HepG2 (cell line): ENCODE measurements around the gene TADA2A. TPM values are rescaled to one million over a fixed set of nuclear protein-coding genes. Genes with fewer than 3 reads are reported as not detected.

ENCODE experiments used
- AHR ChIP-seq: IDR thresholded peaks from 2 replicates; pipeline ENCODE4 v1.6.1; 2018; ENCODE audit warnings: missing genetic modification reagents, missing compliant biosample characterization
- CAMTA2 ChIP-seq: sonication (generic); formaldehyde crosslinking; IDR thresholded peaks from 2 replicates; pipeline ENCODE4 v1.4.0; 2020; ENCODE audit warnings: mild to moderate bottlenecking, missing genetic modification reagents, borderline replicate concordance
- ESRRA ChIP-seq: sonication (generic); formaldehyde crosslinking; IDR thresholded peaks from 2 replicates; pipeline ENCODE4 v1.5.1; 2020; ENCODE audit warnings: mild to moderate bottlenecking, low read depth, missing genetic modification reagents
- FLYWCH1 ChIP-seq: sonication (generic); formaldehyde crosslinking; IDR thresholded peaks from 2 replicates; pipeline ENCODE4 v1.8.1; 2023; ENCODE audit warnings: mild to moderate bottlenecking, missing genetic modification reagents
- MAFK ChIP-seq, 2 experiments: IDR thresholded peaks in 1 of 2; conservative IDR thresholded peaks in 1 of 2; 2 replicates each; pipeline ENCODE4 v1.6.1; 2011; ENCODE audit warnings: improper control_type of control experiment in 2 of 2, low read length in 2 of 2
- PHF21A ChIP-seq: sonication (generic); formaldehyde crosslinking; IDR thresholded peaks from 2 replicates; pipeline ENCODE4 v1.5.0; 2020; ENCODE audit warnings: mild to moderate bottlenecking, missing genetic modification reagents
- POGZ ChIP-seq: sonication (generic); formaldehyde crosslinking; IDR thresholded peaks from 2 replicates; pipeline ENCODE4 v1.4.0; 2020; ENCODE audit warnings: mild to moderate bottlenecking, missing genetic modification reagents
- PRPF4 ChIP-seq: fragments of 200-400 bp; formaldehyde crosslinking; IDR thresholded peaks from 2 replicates; pipeline ENCODE4 v1.6.1; 2016; ENCODE audit warnings: low read length, low read depth; ENCODE audit not compliant: poor library complexity, severe bottlenecking
- RXRA ChIP-seq: sonication (generic); formaldehyde crosslinking; IDR thresholded peaks from 2 replicates; pipeline ENCODE4 v1.5.1; 2020; ENCODE audit warnings: missing genetic modification reagents
- ZFYVE20 ChIP-seq: sonication (generic); formaldehyde crosslinking; IDR thresholded peaks from 2 replicates; pipeline ENCODE4 v1.8.0; 2023; ENCODE audit warnings: low read depth, mild to moderate bottlenecking, moderate library complexity, missing genetic modification reagents, borderline replicate concordance
- ZNF10 ChIP-seq: sonication (generic); formaldehyde crosslinking; IDR thresholded peaks from 2 replicates; pipeline ENCODE4 v1.4.0; 2020; ENCODE audit warnings: mild to moderate bottlenecking, low read depth, missing genetic modification reagents, borderline replicate concordance
- ZNF12 ChIP-seq: sonication (generic); formaldehyde crosslinking; IDR thresholded peaks from 2 replicates; pipeline ENCODE4 v1.5.0; 2020; ENCODE audit warnings: missing genetic modification reagents
- ZNF224 ChIP-seq: sonication (generic); formaldehyde crosslinking; IDR thresholded peaks from 2 replicates; pipeline ENCODE4 v1.5.0; 2020; ENCODE audit warnings: mild to moderate bottlenecking, missing genetic modification reagents
- ZNF253 ChIP-seq: sonication (generic); formaldehyde crosslinking; IDR thresholded peaks from 2 replicates; pipeline ENCODE4 v1.8.0; 2022; ENCODE audit warnings: mild to moderate bottlenecking, missing genetic modification reagents, borderline replicate concordance
- ZNF567 ChIP-seq: sonication (generic); formaldehyde crosslinking; IDR thresholded peaks from 2 replicates; pipeline ENCODE4 v1.8.1; 2023; ENCODE audit warnings: mild to moderate bottlenecking, missing genetic modification reagents, borderline replicate concordance
- ZSCAN12 ChIP-seq: sonication (generic); formaldehyde crosslinking; IDR thresholded peaks from 2 replicates; pipeline ENCODE4 v1.9.0; 2021; ENCODE audit warnings: mild to moderate bottlenecking, missing genetic modification reagents
- polyA plus RNA-seq, 8 experiments: library from polyadenylated mRNA; depleted of rRNA in 3 of 8; stranded (reverse) in 7 of 8; unstranded in 1 of 8; fragments of >200 nt; fragmentation: Illumina TruSeq in 4 of 8; extraction: Trizol in 4 of 8; gene quantifications; 2 replicates each; pipeline versions ENCODE4 v1.2.1 to v1.2.3, GENCODE V29; 2011 to 2016; ENCODE audit warnings: low read depth in 4 of 8, missing spikeins in 1 of 8, mixed read lengths in 1 of 8; ENCODE audit not compliant: insufficient read depth in 1 of 8
- total RNA-seq, 5 experiments: library from RNA; depleted of rRNA; stranded (reverse); fragments of >200 nt; fragmentation: Illumina TruSeq; extraction: Trizol; gene quantifications; 2 replicates each; pipeline ENCODE4 v1.2.3, GENCODE V29; 2016; ENCODE audit warnings: low read depth in 1 of 5
- TF ChIP-seq, protein P1 (sequence below): sonication (generic); formaldehyde crosslinking; IDR thresholded peaks from 2 replicates; pipeline ENCODE4 v1.4.0; 2020; ENCODE audit warnings: missing genetic modification reagents, mild to moderate bottlenecking, borderline replicate concordance
- TF ChIP-seq, protein P2 (sequence below): sonication (generic); formaldehyde crosslinking; IDR thresholded peaks from 2 replicates; pipeline ENCODE4 v1.5.0; 2020; ENCODE audit warnings: mild to moderate bottlenecking, missing genetic modification reagents
- TF ChIP-seq, protein P3 (sequence below): sonication (generic); formaldehyde crosslinking; IDR thresholded peaks from 2 replicates; pipeline ENCODE4 v1.5.1; 2020; ENCODE audit warnings: mild to moderate bottlenecking, moderate library complexity, missing genetic modification reagents
- TF ChIP-seq, protein P4 (sequence below): sonication (generic); formaldehyde crosslinking; IDR thresholded peaks from 2 replicates; pipeline ENCODE4 v1.4.0; 2020; ENCODE audit warnings: missing genetic modification reagents
- TF ChIP-seq, protein P5 (sequence below): sonication (generic); formaldehyde crosslinking; IDR thresholded peaks from 2 replicates; pipeline ENCODE4 v1.5.0; 2020; ENCODE audit warnings: missing genetic modification reagents, mild to moderate bottlenecking, borderline replicate concordance

TADA2A gene
- total and polyA plus RNA-seq, 2 of the 13 experiments (the other 11 are each of a cell fraction or from before 2014, with no cell fraction given), result 8.0 to 14.0 TPM

DNA sequence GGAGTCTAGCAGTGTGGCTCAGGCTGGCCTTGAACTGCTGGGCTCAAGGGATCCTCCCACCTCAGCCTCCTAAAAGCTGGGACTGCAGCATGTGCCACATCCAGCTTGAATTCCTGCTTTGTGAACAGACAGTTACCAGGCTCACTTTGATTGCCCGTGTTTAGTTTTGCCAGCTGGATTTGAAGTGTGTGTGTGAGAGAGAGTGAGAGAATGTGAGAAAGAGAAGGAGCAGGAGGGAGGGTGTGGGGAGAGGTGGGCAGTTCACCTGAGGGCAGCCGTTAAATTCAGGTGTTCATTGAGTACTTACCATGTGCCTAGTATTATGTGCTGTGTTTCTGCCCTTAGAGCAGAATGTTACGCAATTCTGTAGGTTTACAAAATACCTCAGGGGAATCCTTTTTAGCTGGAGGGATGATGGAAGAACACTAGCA lies 87.7 kb downstream of the TADA2A start (continued):
- no peak for TF ChIP-seq RXRA (CRISPR knock-in tag)
- no peak for TF ChIP-seq CAMTA2 (CRISPR knock-in tag)
- 0 out of 2 replicates have a peak, but pooled peaks have one; percentile 9 for TF ChIP-seq ZNF12 (CRISPR knock-in tag)
- no peak for TF ChIP-seq AHR (CRISPR knock-in tag)
- TF ChIP-seq PHF21A (CRISPR knock-in tag), result peak; percentile 55; the same call in 1 of the 2 replicates
- TF ChIP-seq PRPF4, result no peak
- TF ChIP-seq, protein P1, sequence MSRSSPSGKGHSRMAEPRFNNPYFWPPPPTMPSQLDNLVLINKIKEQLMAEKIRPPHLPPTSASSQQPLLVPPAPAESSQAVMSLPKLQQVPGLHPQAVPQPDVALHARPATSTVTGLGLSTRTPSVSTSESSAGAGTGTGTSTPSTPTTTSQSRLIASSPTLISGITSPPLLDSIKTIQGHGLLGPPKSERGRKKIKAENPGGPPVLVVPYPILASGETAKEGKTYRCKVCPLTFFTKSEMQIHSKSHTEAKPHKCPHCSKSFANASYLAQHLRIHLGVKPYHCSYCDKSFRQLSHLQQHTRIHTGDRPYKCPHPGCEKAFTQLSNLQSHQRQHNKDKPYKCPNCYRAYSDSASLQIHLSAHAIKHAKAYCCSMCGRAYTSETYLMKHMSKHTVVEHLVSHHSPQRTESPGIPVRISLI (CRISPR knock-in tag), result no peak
- TF ChIP-seq, protein P2, sequence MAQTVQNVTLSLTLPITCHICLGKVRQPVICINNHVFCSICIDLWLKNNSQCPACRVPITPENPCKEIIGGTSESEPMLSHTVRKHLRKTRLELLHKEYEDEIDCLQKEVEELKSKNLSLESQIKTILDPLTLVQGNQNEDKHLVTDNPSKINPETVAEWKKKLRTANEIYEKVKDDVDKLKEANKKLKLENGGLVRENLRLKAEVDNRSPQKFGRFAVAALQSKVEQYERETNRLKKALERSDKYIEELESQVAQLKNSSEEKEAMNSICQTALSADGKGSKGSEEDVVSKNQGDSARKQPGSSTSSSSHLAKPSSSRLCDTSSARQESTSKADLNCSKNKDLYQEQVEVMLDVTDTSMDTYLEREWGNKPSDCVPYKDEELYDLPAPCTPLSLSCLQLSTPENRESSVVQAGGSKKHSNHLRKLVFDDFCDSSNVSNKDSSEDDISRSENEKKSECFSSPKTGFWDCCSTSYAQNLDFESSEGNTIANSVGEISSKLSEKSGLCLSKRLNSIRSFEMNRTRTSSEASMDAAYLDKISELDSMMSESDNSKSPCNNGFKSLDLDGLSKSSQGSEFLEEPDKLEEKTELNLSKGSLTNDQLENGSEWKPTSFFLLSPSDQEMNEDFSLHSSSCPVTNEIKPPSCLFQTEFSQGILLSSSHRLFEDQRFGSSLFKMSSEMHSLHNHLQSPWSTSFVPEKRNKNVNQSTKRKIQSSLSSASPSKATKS (CRISPR knock-in tag), result no peak
- no peak for TF ChIP-seq FLYWCH1 (CRISPR knock-in tag)
- TF ChIP-seq, protein P3, sequence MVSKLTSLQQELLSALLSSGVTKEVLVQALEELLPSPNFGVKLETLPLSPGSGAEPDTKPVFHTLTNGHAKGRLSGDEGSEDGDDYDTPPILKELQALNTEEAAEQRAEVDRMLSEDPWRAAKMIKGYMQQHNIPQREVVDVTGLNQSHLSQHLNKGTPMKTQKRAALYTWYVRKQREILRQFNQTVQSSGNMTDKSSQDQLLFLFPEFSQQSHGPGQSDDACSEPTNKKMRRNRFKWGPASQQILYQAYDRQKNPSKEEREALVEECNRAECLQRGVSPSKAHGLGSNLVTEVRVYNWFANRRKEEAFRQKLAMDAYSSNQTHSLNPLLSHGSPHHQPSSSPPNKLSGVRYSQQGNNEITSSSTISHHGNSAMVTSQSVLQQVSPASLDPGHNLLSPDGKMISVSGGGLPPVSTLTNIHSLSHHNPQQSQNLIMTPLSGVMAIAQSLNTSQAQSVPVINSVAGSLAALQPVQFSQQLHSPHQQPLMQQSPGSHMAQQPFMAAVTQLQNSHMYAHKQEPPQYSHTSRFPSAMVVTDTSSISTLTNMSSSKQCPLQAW (CRISPR knock-in tag), result no peak
- TF ChIP-seq ZNF10 (CRISPR knock-in tag), result no peak
- TF ChIP-seq, protein P4, sequence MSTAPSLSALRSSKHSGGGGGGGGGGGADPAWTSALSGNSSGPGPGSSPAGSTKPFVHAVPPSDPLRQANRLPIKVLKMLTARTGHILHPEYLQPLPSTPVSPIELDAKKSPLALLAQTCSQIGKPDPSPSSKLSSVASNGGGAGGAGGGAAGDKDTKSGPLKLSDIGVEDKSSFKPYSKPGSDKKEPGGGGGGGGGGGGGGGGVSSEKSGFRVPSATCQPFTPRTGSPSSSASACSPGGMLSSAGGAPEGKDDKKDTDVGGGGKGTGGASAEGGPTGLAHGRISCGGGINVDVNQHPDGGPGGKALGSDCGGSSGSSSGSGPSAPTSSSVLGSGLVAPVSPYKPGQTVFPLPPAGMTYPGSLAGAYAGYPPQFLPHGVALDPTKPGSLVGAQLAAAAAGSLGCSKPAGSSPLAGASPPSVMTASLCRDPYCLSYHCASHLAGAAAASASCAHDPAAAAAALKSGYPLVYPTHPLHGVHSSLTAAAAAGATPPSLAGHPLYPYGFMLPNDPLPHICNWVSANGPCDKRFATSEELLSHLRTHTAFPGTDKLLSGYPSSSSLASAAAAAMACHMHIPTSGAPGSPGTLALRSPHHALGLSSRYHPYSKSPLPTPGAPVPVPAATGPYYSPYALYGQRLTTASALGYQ, result no peak; the same call in 1 of the 2 replicates
- TF ChIP-seq, protein P5, sequence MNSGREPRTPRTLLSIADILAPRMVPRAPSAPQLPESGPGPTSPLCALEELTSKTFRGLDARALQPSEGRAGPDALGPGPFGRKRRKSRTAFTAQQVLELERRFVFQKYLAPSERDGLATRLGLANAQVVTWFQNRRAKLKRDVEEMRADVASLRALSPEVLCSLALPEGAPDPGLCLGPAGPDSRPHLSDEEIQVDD (CRISPR knock-in tag), result no peak
- no peak for TF ChIP-seq ZNF253 (CRISPR knock-in tag)
- TF ChIP-seq ESRRA (CRISPR knock-in tag), result no peak
- TF ChIP-seq MAFK (conservative IDR thresholded peaks at IDR 0.05 in 1 of 2, IDR thresholded peaks at IDR 0.05 in 1 of 2; ENCODE audit: low read length in 2 of 2), result no peak
- TF ChIP-seq ZNF224 (CRISPR knock-in tag), result no peak
- no peak for TF ChIP-seq ZNF567 (CRISPR knock-in tag)
- no peak for TF ChIP-seq ZSCAN12
- no peak for TF ChIP-seq ZFYVE20
- TF ChIP-seq POGZ (CRISPR knock-in tag), result no peak
